Keratinocyte (primary cell): Measurements from ENCODE around the gene TSC22D4. TPM values are rescaled to one million over a fixed set of nuclear protein-coding genes. Genes with fewer than 3 reads are reported as not detected.

Experiments used
- DNase-seq: peaks from one replicate; pipeline ENCODE4 v3.0.0-alpha.2; 2011; ENCODE audit warnings: low read depth, missing footprints, low spot score
- FAIRE-seq: peaks from 2 replicates; lab custom pipeline; 2011; peaks lifted over from hg19 to GRCh38; lab: Jason Lieb, UNC
- H2AFZ ChIP-seq: 2 replicates; pipeline ENCODE4 v1.6.0; 2012; ENCODE audit warnings: low read length, control low read depth, inconsistent platforms; ENCODE audit not compliant: control insufficient read depth
- H3K27ac ChIP-seq: 2 replicates; pipeline ENCODE4 v1.5.1; 2011; ENCODE audit warnings: low read length; ENCODE audit not compliant: control insufficient read depth, insufficient read depth
- H3K27me3 ChIP-seq: 3 replicates; pipeline ENCODE4 v1.6.0; 2011; ENCODE audit warnings: low read length; ENCODE audit not compliant: control insufficient read depth, insufficient read depth; ENCODE audit errors: extremely low read depth
- H3K36me3 ChIP-seq, 2 experiments: 2 replicates in 1 of 2; 3 replicates in 1 of 2; pipeline ENCODE4 v1.5.1; 2011; ENCODE audit warnings: low read length in 2 of 2, mild to moderate bottlenecking in 1 of 2; ENCODE audit not compliant: control insufficient read depth in 2 of 2, insufficient read depth in 2 of 2; ENCODE audit errors: extremely low read depth in 1 of 2
- H3K4me1 ChIP-seq: 3 replicates; pipeline ENCODE4 v1.5.1; 2011; ENCODE audit warnings: low read length; ENCODE audit not compliant: control insufficient read depth, insufficient read depth; ENCODE audit errors: extremely low read depth
- H3K4me2 ChIP-seq: 3 replicates; pipeline ENCODE4 v1.6.0; 2011; ENCODE audit warnings: low read depth, low read length; ENCODE audit not compliant: control insufficient read depth, insufficient read depth; ENCODE audit errors: extremely low read depth
- H3K4me3 ChIP-seq, 3 experiments: fragments of 200-600 bp in 1 of 3; sonication (generic) in 1 of 3; 2 replicates in 2 of 3; 3 replicates in 1 of 3; pipeline ENCODE4 v1.5.1; 2011 to 2016; ENCODE audit warnings: low read length in 3 of 3, mild to moderate bottlenecking in 3 of 3, control low read depth in 2 of 3, inconsistent platforms in 1 of 3, low read depth in 1 of 3, mixed read lengths in 1 of 3, mixed run types in 1 of 3, moderate library complexity in 1 of 3; ENCODE audit not compliant: control insufficient read depth in 2 of 3, insufficient read depth in 2 of 3; ENCODE audit errors: extremely low read depth in 1 of 3
- H3K79me2 ChIP-seq: 2 replicates; pipeline ENCODE4 v1.6.0; 2012; ENCODE audit warnings: low read length; ENCODE audit not compliant: control insufficient read depth, insufficient read depth
- H3K9ac ChIP-seq: 3 replicates; pipeline ENCODE4 v1.6.0; 2011; ENCODE audit warnings: low read length; ENCODE audit not compliant: control insufficient read depth, insufficient read depth; ENCODE audit errors: extremely low read depth
- H3K9me1 ChIP-seq: 3 replicates; pipeline ENCODE4 v1.6.0; 2011; ENCODE audit warnings: low read length; ENCODE audit not compliant: control insufficient read depth, insufficient read depth; ENCODE audit errors: extremely low read depth
- H3K9me3 ChIP-seq: 2 replicates; pipeline ENCODE4 v1.5.1; 2012; ENCODE audit warnings: low read depth, low read length; ENCODE audit not compliant: control insufficient read depth
- H4K20me1 ChIP-seq: 3 replicates; pipeline ENCODE4 v1.6.0; 2011; ENCODE audit warnings: low read length; ENCODE audit not compliant: control insufficient read depth, insufficient read depth; ENCODE audit errors: extremely low read depth
- EZH2 ChIP-seq: IDR thresholded peaks from one replicate; pipeline ENCODE4 v1.6.1; 2012; ENCODE audit warnings: inconsistent platforms, mild to moderate bottlenecking, low read length, moderate library complexity
- dilution Hi-C: fragments of 300-500 bp; cut with MboI; formaldehyde crosslinking; loops from one replicate; pipeline ENCODE4 v1.7.0; 2020; ENCODE audit warnings: low sequenced_read_pairs; ENCODE audit not compliant: extremely low pct_ligation_motif_present
- polyA plus RNA-seq, 5 experiments: library from polyadenylated mRNA; depleted of rRNA in 3 of 5; stranded (reverse) in 3 of 5; stranded (forward) in 1 of 5; unstranded in 1 of 5; fragments of >200 nt; gene quantifications; 1 replicate in 1 of 5; 2 replicates in 3 of 5; 3 replicates in 1 of 5; pipeline versions ENCODE4 v1.2.1 to v1.2.3, GENCODE V29; 2011 to 2012; ENCODE audit warnings: missing spikeins in 2 of 5, low read depth in 1 of 5, low replicate concordance in 1 of 5
- TF ChIP-seq, protein P1 (sequence below), 3 experiments: IDR thresholded peaks in 1 of 3; conservative IDR thresholded peaks in 1 of 3; optimal IDR thresholded peaks in 1 of 3; 2 replicates in 2 of 3; 3 replicates in 1 of 3; pipeline versions ENCODE3 to v1.5.1; 2011; ENCODE audit warnings: low read length in 3 of 3, mild to moderate bottlenecking in 3 of 3, moderate library complexity in 2 of 3, control low read depth in 1 of 3, inconsistent platforms in 1 of 3; ENCODE audit not compliant: insufficient read depth in 2 of 3; ENCODE audit errors: extremely low read depth in 1 of 3

TSC22D4 gene
- polyA plus RNA-seq, 1 donor (not counting 4 experiments of a cell fraction or from before 2014, with no cell fraction given): 8.4 TPM

DNA sequence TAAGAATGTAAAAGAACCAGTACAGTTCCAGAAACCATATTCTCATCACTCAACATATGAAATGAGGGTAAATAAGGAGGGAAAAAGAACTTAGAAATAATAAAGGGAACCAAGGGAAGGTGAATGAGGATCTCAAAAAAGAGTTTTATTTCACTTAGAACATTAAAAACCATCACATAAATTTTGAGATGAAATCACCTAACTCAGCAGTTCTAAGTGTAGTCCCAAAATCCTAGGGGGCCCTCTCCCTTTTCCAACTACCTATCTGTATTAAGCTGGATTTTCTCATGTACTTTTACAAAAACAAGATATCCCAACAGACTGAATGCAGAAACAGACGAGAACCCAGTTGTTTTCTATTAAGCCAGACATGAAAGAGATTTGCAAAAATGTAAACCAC, 53.7 kb downstream of the TSC22D4 start:
- Histone ChIP-seq H3K9me1 (no peaks in the 10 kb centered on the region), H3K9ac (no peak overlapping the region), H3K4me1 (peaks cover 4% of the 10 kb centered on the region), H3K27ac (no peak overlapping the region), H3K27me3 (no peaks in the 10 kb centered on the region), H4K20me1 (no peaks in the 10 kb centered on the region), H3K79me2 (peaks cover 2% of the 10 kb centered on the region), H3K36me3 (no peaks in the 10 kb centered on the region), H3K4me3 (no peak overlapping the region), H3K9me3 (no peaks in the 10 kb centered on the region), H2AFZ (no peak overlapping the region), H3K4me2 (no peak overlapping the region)
- FAIRE-seq (no peak), DNase-seq (no peak)
- TF ChIP-seq EZH2: no peak
- TF ChIP-seq, protein P1, sequence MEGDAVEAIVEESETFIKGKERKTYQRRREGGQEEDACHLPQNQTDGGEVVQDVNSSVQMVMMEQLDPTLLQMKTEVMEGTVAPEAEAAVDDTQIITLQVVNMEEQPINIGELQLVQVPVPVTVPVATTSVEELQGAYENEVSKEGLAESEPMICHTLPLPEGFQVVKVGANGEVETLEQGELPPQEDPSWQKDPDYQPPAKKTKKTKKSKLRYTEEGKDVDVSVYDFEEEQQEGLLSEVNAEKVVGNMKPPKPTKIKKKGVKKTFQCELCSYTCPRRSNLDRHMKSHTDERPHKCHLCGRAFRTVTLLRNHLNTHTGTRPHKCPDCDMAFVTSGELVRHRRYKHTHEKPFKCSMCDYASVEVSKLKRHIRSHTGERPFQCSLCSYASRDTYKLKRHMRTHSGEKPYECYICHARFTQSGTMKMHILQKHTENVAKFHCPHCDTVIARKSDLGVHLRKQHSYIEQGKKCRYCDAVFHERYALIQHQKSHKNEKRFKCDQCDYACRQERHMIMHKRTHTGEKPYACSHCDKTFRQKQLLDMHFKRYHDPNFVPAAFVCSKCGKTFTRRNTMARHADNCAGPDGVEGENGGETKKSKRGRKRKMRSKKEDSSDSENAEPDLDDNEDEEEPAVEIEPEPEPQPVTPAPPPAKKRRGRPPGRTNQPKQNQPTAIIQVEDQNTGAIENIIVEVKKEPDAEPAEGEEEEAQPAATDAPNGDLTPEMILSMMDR (optimal IDR thresholded peaks at IDR 0.05 in 1 of 3, IDR thresholded peaks at IDR 0.05 in 1 of 3, conservative IDR thresholded peaks at IDR 0.05 in 1 of 3; ENCODE audit: extremely low read depth in 1 of 3, insufficient read depth in 2 of 3, low read length in 3 of 3): no peak
- dilution Hi-C loops: no loop called here

DNA sequence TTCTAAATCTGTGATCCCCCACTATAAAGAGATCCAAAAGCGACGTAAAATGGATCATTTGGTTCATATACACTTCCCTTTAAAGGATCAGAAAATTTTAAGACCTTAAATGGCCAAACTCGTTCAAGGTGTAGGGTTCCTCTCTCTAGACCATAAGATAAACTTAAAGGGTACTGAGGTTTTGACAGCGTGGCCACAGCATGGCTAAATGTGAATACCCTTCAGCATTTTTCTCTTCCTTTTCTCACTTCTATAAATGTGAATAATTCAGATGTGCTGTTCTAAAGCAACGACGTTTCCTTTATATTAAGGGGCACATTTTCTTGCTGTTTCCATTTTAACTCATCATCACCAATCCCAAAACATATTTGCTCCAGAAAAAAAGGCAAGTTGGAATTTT, 55.7 kb downstream of the TSC22D4 start:
- Histone ChIP-seq H3K36me3 (no peaks in the 10 kb centered on the region), H3K9ac (no peak overlapping the region), H3K4me1 (peaks cover 4% of the 10 kb centered on the region), H3K9me1 (no peaks in the 10 kb centered on the region), H3K4me2 (no peak overlapping the region), H4K20me1 (no peaks in the 10 kb centered on the region), H3K79me2 (no peaks in the 10 kb centered on the region), H3K9me3 (no peaks in the 10 kb centered on the region), H2AFZ (no peak overlapping the region), H3K27me3 (no peaks in the 10 kb centered on the region), H3K4me3 (no peak overlapping the region), H3K27ac (no peak overlapping the region)
- dilution Hi-C loops: no loop called here
- no peak for DNase-seq
- FAIRE-seq: no peak
- TF ChIP-seq EZH2: no peak
- TF ChIP-seq, protein P1 (optimal IDR thresholded peaks at IDR 0.05 in 1 of 3, IDR thresholded peaks at IDR 0.05 in 1 of 3, conservative IDR thresholded peaks at IDR 0.05 in 1 of 3; ENCODE audit: extremely low read depth in 1 of 3, insufficient read depth in 2 of 3, low read length in 3 of 3): no peak
